Measurements from ENCODE around the gene ETV6.
"Not testable (repeated sequence)": the region's sequence is repeated elsewhere in the genome, so short reads cannot be mapped to it uniquely, and the experiment has no call there.

The ETV6 gene

DNA sequence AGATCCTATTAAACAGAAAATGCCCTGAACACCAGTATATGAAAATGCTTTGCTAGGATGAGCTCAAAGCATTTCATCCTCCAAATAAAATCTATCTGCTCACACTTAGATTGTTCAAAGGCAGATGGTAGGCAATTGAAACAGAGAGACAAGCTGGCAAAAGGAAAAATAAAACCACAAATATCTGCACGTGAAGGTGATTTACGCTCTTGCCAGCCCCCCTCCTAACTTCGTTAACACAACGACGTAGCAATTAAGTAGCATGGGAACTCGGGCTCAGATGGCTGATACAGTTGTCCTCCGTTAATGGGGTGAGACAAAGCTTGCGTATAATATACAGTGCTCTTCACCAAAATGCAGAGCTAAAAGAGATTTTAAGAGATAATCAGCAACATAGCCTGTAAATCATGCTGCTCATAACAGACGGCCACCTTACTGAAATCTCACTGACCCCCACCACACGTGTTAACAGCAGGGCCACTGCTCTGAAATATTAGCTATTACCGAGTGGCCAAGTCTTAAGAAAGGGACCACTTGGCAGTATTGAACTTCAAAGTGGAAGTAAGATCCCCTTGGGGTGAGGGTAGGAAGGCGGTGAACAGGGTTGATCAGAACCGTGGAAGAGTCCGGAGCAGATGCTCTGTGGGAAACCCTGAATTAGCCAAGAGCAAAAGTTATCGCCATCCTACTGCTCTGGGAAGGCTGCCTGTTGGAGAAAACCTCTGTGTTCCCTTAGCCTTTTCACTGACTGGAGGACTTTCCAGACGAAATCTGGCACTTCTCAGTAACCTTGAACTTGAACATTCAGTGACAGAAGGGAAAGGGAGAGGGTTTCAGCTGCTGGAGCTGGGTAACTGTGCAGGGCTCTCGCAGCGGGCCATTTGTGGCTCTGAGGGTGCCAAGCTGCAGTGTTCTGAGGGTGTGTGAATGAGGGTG lies 23.1 kb downstream of the ETV6 start:
- no peak for DNase-seq

DNA sequence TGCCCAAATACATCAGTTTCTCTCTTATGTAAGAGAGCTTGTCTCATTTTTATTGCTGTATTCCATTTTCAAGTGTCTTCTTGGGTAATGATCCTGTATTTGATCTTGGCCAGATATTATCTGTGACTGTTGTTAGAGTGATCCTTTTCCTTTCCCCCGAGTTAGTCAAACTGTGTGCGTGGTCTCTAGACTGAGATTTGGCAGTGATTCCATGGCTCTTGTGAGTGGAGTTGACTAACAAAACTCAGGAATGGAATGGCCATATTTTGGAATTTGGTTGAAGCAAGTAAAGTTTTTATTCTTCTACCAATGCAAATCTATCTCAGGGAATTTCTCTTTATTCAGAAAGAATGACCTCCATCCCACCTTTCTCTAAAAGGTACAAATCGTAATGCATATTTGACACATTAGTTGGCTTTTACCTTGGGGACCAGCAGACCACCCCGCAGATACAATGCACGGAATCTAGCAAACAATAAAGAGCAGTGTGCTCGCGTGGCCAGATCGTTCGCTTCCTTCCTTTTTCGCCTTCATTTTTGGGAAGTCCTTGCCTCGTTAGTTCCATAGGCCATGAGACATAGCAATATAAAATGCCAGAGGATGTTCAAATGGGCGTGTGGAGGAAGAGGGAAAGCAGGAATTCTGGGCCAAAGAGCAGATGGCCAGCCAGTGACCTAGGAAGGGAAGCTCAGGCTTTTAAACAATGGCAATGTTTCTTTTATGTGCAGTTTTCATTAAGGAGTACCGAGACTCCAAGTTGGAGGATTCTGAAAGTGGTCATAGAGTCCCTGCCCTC lies 24.4 kb downstream of the ETV6 start:
- no peak for DNase-seq

GRCh38 chr12:11674894-11675390 lies 25.5 kb downstream of the ETV6 start:
- no peak for DNase-seq

DNA sequence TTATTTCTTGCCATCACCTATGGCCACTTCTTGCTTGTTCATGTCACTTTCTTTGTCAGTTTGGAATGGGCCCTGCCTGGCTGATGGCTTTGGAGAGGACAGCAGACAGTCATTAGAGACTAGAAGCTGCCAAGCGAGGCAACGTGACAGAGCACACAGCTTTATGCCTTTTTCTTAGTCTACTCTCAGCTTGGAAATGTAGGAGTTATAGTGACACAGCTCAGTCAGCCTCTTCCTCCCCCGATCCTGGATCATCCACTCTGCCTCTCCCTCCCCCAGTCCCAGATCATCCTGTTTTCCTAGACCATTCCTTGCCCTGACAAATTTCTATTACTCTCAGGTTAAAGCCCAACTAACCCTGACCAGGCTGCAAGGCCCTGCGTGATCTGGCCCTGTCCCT lies 26.6 kb downstream of the ETV6 start:
- no peak for DNase-seq

- DNase-seq, result no peak
These were observed 27.6 kb downstream of the ETV6 start for GRCh38 chr12:11677093-11677492.

DNA sequence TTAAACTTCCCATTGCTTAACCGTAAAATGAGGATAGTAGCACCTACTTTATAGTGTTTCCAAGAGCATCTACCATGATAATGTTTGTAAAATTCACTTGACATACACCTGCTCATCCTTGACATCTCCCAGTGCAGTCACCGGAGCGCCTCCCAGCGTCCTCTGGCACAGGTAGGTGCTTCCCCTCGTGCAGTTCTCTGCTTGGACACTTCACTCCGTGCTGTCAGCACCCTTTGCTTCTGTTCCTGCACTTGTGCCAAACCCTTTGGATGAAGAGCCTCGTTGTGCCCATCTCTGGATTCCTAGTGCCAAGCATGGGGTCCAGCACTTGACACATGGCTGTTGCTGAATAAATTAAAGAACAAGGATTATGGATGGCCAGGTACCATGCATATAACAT lies 28.3 kb downstream of the ETV6 start:
- DNase-seq, result no peak

GRCh38 chr12:11678781-11679180 lies 29.3 kb downstream of the ETV6 start:
- no peak for DNase-seq

GRCh38 chr12:11681207-11681606 lies 31.7 kb downstream of the ETV6 start:
- no peak for DNase-seq

- not testable (repeated sequence) for DNase-seq
These were observed 32.2 kb downstream of the ETV6 start for GRCh38 chr12:11681695-11682094.

DNA sequence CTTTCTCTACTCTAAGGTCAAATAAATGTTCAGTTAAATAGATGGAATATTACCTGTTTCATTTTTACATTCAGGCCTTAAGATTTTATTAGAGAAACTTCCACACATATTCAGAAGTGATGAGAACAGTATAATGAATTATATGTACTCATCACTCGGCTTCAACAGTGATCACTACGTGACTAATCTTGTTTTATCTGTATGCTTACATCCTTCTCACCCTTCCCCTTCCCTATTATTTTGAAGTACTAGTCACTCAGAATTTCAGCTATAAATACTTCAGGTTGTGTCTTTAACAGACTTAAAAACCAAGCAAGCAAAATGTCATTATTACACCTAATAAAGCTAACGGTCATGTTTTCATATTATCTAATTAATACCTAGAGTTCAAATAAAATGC lies 34.9 kb downstream of the ETV6 start:
- DNase-seq, result no peak

GRCh38 chr12:11684811-11685210 lies 35.3 kb downstream of the ETV6 start:
- no peak for DNase-seq

GRCh38 chr12:11685316-11685715 lies 35.8 kb downstream of the ETV6 start:
- no peak for DNase-seq

- no peak for DNase-seq
These were observed 36.2 kb downstream of the ETV6 start for GRCh38 chr12:11685716-11686115.

DNA sequence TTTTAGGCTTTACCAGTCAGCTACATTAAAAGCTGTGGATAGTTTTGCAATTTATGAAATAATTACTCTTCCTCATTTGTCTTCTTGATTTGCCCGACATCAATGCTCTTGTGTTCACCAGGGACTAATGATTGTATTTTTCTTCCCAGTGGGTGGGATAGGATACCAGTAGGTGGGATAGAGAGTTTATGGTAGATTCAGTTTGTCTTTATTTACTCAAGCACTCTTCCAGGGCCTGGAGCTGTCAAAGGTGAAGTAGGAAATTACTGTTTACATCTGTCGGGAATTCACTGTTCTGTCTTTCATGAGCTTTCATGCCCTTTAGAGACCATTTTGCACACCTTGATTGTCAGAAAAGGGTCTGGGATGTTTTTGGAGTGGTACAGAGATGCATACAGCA lies 36.6 kb downstream of the ETV6 start:
- DNase-seq, result no peak

- no peak for DNase-seq
These were observed 38.1 kb downstream of the ETV6 start for GRCh38 chr12:11687528-11687927.

- no peak for DNase-seq
These were observed 38.9 kb downstream of the ETV6 start for GRCh38 chr12:11688379-11688778.

DNA sequence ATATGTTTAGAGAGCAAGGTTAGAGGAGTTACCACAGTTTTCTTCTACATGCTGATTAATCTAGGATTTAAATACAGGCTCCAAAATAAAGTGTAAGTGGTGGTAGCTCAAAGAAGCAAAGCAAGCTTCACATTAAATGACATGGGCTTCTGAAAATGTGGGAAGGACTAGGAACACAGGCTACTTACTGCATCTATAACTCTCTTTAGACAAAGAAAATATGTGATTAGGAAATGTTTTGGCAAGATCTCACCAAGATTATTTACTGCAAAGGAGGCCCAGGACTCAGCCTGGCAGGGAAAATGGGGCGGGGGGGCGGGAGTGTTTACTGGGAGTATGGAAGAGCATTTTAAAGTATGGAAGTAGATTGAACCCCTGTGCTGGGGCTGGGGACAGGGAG lies 39.4 kb downstream of the ETV6 start:
- no peak for DNase-seq

DNA sequence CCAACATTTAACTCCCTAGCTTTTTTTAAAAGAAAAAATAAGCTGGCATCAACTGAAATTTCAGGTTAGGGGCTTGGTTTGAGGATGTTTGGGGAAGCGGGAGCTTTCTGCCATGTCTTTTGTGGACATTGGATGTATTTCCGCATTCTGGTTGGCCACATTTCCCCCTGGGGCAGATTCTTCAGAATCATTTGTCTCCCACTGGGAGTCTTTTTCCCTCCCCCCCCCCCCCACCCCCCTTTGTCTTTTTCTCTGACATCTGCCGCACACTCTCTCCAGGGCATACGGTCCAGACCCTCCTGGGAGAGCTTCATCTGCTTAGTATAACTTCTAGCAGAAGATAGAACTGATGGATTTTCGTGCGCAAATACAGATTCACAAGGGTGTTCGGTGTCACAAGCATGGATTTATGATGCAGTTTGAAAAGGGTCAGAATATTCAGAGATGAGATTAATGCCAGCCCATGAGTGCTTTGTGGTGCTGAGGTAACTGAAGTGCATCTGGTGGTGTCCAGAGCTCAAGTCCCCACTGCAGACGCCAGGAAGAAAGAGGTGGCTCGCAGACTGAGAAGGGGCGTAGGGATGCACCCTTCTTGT lies 40.2 kb downstream of the ETV6 start:
- no peak for DNase-seq

DNA sequence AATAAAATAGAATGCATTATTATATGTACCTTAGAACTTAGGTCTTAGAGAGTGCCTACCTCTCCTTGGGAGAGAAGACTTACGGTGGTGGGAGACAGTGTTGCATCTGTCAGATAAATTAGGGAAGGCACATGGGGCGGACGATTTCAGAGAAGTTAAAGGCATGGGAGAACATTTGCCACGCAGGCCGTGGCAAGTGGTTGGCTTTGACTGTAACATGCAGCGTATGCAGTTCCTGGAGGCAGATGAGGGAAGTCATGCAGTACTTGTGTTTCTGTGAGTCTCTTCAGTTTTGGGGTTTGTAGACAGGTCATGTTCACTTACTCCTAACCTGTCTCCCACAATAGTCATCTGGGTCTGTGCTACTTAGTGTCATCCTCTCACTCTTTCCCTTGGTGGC lies 43.6 kb downstream of the ETV6 start:
- no peak for DNase-seq

DNA sequence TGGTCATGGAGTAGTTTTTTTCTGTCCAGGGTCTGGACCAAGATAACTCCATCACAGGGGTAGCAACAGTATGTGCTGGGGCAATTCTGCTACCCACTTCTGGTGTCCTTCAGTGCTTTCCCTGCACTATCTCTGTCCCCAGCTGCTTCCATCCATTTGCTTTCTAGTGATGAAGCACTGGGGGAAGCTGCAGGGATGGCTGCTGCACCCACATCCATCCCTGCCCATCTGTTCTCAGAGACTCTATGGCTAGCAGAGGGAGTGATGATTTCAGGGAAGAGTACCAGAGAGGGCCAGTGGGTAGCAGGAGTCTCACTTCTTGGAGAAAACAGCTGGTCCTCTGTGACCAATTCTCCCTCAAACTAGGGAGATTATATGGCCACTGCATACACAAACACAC lies 44.1 kb downstream of the ETV6 start:
- DNase-seq, result no peak

DNA sequence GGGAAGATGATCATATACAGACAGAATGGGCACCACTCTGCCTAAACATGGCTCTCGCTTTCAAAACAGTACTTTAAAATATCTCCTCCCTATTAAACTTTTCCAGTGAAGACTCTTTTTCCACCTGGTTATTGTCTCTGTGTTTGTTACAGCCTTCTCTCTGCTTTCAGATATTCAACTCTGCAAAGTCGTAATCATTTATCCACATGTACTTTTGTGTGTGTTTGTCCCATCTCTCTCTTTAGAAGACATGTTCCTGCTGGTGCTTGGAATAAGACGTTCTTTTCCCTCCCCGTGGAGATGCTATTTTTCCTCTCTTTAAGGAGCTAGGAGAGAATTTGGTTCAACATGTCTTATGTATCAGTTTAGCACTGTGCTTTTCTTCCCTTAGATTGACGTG lies 45.1 kb downstream of the ETV6 start:
- no peak for DNase-seq

- DNase-seq, result no peak
These were observed 45.8 kb downstream of the ETV6 start for GRCh38 chr12:11695321-11695720.

- no peak for DNase-seq
These were observed 46.6 kb downstream of the ETV6 start for GRCh38 chr12:11696084-11696483.

- DNase-seq, result no peak
These were observed 47.7 kb downstream of the ETV6 start for GRCh38 chr12:11697131-11697530.

All from activated CD4-positive, alpha-beta T cell treated with anti-CD3 and anti-CD28 coated beads, Interleukin-2, Interleukin-6, amounts not matched to agents 100 ng/mL and 50 ng/mL, durations not matched to agents 16 hours and 8 hours (primary cell).